ENCODE data around the gene ARID5B.
"Not testable (repeated sequence)": the region's sequence is repeated elsewhere in the genome, so short reads cannot be mapped to it uniquely, and the experiment has no call there.

The ARID5B gene

DNA sequence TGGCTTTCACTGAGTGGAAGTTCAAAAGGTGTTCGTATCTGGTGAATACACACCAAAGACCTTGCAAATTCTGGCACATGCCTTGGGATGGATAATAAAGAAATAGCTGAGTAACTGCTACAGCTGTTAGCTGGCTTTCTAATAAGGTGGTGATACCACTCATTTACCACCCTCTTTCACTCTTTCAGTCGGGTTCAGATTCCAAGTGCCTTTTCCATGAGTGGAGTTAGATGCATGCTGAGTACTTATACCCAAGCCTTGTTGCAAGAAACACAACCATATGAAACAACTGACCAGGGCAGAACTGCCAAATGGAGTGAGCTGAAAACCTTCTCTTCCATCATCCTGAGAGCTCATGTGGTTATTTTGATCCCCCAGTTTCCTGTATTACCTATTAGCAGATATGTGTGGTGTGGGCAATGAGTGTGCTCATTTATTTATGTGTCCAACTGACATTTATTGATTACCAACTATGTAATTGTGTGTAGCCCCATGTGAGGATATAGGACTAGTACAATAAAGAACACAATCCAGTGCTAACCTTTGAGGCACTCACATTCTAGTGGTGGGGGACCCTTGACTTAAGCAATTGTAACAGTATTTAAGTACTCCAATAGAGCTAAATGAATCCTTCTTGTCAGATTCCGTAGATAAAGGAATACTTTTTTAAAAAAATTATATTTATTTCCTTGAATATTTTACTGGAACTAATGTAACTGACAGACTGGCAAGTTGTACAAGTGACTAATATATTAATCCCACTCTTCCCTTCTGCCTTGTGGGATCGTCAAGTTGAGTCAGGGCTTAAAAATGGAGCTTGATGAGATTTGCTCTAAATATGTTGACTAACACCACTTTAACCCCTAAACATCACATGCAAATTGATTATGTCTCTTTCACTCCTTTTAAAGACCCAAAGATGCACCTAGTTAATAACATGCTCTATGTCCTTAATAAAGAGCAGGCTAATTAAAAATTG lies 124.7 kb downstream of the ARID5B start:
- in situ Hi-C loops (cut with MboI; ENCODE audit: low sequenced_read_pairs): no loop called here

DNA sequence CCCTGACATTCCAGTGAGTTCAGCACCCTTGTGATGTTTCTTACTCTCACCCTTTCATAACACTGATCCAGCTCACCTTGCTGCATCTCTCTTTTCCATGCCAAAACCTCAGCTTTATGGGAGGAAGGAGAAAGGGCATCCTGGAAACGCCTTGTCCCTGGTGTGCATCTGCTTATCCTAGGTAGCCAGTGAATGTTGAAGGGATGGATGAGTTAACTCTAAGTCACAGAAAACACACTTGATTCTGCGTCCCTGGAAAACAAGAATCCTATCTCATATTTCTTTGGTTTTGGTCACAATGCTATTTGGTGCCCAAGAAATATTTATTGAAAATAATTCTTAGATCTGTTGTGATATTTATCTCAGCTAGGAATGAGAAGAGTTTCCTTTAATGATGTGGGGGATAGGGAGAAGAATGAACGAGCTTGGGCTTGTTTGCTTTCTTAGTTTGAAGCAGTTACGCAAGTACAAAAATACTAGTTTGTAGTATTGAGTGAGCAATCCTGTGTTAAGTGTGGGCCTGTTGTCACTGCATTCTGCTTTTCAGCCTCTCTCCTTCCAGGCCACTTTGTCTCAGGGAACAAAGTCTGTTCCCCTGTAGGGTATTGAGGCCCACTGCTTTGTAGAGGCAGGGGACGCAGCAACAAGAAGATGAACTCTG lies 126.5 kb downstream of the ARID5B start:
- in situ Hi-C loops (cut with MboI; ENCODE audit: low sequenced_read_pairs): no loop called here

DNA sequence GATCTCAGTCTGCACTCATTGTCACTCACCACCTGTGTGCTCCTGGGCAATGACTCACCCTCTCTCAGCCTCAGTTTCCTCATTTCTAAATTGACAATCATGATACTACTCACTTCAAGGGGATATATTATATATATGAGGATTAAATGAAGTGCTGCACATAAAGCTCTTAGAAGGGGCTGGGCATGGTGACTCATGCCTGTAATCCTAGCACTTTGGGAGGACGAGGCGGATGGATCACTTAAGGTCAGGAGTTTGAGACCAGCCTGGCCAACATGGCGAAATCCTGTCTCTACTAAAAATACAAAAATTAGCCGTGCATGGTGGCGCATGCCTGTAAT lies 127.0 kb downstream of the ARID5B start:
- in situ Hi-C loops (cut with MboI; ENCODE audit: low sequenced_read_pairs): not testable (repeated sequence)

DNA sequence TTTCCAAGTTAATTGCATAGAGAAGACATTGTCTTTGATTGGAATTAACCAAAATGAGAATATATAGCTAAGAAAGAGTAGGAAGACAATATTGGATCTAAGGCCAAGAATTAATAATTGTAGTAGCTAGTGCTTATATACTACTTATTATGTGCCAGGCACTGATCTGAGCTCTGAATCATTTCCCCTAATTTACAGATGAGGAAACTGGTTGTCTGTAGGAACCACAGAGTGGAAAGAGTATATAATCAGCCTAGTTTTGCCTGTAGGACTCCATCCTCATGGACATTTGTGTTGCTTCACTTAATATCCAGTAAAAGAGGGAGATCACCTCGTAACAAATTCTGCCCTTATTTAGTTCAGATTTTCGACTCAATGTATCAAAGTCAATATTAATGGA lies 127.9 kb downstream of the ARID5B start:
- in situ Hi-C loops (cut with MboI; ENCODE audit: low sequenced_read_pairs): no loop called here

DNA sequence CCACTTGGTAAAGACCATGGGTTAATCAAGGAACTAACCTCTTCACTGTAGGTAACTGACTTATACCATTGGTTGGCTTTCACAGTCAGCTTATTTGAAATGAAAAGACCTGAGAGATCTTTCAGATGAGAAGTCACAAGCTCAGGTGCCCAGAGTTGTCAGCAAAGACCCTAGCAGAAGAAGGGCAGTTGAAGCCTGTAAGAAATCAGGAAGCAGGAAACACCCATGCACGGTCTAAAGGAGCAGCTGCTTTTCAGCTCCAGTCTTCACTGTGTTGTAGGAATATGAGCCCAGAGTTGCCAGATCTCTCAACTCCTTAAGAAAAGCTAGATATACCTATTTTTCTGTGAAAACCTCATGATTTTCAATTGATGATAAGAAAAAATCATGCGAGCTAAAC lies 130.0 kb downstream of the ARID5B start:
- in situ Hi-C loops (cut with MboI; ENCODE audit: low sequenced_read_pairs): no loop called here

DNA sequence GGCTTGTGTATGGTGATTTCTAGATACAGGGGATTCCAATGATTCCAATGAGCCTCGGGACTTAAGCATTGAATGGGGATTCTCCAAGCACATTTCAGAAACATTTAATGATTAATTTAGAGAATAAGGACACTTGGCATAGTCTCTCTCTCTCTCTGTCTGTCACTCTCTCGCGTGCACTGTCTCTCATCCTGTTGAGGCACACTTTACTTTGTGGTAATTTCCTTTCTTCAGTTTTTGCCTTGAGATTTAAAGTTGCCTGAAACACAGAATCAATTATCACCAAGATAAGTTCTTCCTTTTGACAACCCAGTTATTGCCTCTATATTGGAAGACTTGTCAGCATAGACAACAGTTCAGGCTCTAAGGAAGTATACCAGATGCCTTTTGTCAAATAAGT lies 131.6 kb downstream of the ARID5B start:
- in situ Hi-C loops (cut with MboI; ENCODE audit: low sequenced_read_pairs): no loop called here

DNA sequence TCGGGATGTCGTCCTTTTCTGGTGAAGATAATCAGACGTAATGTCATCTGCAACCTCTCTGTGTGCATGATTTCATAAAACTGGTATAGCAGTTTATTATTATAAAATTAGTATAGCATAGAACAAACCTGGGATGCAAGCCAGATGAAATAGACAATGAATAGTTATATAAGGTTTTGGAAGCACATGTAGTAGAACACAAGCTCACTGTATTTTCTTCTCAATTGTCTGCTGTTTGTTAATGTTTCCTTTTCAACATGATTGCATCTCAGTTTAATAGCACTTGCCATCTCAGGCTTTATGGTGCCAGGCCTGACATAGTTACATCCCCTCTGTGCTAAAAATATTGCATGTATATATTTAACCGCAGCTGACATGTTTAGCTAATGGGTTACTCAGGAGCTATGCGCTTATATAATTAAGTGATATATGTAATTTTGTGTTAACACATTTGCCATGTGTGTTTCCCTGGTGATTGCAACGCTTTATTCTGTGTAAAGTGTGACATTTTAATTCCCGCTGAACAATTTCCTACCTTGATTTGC lies 132.7 kb downstream of the ARID5B start:
- in situ Hi-C loops (cut with MboI; ENCODE audit: low sequenced_read_pairs): no loop called here

DNA sequence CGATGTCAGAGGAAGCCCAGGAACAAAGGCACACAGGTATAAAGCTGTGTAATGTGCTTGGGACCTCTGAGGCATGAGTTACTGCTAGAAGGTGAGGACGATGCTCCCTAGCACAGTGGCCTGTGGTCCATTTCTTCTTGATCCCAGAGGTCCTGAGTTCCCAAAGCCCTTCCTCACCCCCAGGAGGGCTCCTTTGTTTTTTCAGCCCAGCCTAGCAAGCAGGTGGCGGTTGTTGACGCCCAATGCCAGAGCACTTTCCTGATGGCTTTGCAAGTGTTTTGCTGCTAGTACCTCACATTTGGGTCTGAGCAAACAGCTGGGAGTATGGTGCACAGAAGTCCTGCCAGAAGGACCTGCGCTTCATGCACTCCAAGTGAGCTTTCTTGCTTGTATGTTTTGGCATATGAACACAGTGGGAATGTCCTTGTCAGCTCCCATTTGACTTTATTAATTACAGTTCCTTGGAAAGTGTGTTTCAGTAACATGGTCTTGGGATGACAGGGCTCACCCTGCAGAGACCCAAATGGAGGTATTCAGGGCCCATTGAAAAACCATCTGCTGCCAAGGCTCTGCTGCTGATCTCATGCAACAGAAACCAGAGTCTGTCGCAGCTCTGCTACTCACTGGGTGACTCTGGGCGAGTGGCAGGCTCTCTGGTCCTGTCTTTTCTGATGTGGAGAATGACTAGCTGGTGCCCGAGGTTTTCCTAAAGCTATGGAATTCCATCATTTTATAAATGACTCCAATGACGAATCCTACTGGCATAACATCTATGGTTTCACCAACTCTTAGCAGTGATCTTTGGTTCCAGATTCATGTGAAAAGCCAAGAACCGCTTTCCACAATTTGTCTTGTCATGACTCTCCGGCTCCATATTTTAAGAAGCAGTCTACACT lies 134.9 kb downstream of the ARID5B start:
- in situ Hi-C loops (cut with MboI; ENCODE audit: low sequenced_read_pairs): no loop called here

DNA sequence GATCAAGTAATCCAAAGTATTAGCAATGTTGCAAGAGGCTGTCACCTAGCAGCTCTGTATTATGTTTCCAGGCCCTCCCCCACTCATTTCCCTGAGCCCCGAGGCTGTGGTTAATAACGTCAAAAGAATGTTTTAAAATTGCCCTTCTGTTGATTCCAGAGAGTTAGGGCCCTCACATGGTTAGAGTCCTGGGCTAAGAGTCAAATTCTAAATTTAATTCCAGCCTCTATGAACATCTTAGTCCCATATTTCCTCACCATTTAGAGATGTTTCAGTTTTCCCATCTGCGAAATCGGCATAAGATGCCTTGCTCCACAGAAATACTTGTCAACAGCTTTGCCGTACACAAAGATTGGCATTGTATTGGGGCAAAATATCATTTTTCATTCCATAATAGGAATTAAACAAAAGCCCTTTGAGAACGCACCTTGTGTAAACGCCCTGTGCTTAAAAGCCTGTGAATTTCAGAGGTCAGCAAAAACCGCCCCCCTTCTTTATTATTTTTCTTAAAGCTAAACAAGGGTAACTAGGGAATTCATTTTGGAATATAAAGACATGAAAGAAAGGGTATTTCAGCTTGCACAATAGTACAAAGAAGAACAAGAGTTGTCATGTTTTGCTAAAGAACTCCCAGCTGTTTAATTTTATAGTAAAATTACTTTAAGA lies 135.8 kb downstream of the ARID5B start:
- in situ Hi-C loops (cut with MboI; ENCODE audit: low sequenced_read_pairs): no loop called here

DNA sequence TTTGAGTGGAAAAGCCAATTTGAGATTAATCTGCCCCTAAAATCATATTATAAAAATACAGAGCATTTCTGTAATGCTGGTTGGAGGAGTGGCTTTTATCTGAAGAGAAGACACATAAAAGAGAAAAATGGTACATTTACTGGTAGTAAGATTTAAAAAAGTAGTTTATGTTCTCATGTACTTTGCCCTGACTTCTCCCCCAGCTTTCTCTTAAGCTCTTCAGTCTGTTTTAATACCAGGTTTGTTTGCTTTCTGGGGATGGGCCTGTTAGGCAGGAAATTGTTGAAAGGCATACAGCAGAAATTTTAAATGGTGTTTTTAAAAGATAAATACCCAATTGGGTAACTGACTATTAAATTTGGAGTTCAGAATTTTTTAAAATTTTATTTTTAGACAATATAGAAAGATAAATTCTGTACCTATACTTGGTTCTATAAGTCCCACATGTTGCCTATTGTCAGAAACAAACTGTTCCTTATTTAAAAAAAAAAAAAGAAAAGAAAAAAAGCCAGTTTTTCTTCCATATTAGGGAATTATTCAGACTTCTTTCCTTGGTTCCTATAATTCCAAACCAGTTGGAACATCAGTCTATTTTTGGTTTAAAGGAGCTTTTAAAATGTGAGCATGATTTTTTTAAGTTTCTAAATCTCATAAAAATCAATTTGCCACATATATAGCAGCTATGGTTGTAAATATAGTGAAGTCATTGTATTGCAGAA lies 136.6 kb downstream of the ARID5B start:
- in situ Hi-C loops (cut with MboI; ENCODE audit: low sequenced_read_pairs): no loop called here

DNA sequence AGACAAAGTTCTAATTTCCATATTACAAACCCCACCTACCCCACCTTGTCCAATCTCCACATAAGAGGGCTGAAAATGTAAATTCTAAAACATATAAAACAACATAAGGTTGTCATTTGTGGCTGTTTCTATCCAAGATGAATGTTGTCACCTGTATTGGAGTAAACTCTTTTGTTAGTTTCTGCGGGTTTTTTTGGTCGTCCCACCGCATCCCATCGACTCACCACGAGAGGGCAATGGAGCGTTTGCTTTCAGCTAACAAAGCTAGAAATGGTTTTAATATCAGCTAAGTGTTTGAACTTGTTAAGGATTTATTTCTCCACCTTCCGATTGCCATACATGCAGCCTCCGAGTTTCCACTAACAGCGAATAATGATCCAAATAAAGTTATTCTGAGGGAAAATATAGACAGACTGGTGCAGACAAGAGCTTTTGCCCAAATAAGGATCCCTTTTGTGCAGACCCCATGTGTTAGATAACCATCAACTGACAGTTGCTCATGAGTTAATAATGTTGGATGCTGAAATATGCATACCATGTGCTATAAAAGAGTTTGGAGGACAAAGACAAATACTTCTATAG lies 137.2 kb downstream of the ARID5B start:
- in situ Hi-C loops (cut with MboI; ENCODE audit: low sequenced_read_pairs): no loop called here

DNA sequence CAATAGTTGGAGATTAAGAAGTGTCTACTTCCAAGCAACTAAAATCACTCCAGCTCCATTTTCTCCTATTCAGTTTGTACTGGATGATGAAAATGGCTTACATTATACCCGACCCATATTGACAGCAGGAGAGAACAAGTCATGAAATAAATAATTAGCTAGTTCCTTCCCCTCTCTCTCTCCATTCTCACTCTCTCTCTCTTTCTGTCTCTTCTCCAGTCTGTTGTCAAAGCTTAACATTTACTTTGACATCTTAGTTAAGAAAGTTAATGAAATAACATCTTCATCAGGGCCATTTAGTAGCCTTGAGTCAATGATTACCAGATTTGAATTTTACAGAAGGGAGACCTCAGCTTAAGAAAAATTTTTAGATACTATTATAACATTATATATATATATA lies 138.5 kb downstream of the ARID5B start:
- in situ Hi-C loops (cut with MboI; ENCODE audit: low sequenced_read_pairs): no loop called here

DNA sequence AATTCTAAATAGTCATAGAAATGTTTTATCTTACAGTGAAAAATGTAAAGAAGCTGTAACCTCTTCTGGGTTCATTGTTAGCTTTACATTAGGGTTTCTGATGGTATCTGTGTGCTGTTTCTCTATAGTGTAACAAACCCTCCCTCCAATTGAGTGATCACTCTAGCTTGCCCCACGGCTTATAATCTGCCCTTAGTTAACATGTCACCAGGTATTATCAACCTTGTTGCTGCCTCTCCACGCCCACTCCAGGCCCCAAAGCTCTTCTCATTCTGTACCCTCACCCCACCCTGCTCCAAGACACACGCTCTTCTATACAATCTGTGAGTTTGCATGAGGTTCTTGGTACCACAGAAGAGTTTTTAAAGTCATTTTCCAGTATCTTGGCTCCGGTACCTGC lies 139.4 kb downstream of the ARID5B start:
- in situ Hi-C loops (cut with MboI; ENCODE audit: low sequenced_read_pairs): no loop called here

DNA sequence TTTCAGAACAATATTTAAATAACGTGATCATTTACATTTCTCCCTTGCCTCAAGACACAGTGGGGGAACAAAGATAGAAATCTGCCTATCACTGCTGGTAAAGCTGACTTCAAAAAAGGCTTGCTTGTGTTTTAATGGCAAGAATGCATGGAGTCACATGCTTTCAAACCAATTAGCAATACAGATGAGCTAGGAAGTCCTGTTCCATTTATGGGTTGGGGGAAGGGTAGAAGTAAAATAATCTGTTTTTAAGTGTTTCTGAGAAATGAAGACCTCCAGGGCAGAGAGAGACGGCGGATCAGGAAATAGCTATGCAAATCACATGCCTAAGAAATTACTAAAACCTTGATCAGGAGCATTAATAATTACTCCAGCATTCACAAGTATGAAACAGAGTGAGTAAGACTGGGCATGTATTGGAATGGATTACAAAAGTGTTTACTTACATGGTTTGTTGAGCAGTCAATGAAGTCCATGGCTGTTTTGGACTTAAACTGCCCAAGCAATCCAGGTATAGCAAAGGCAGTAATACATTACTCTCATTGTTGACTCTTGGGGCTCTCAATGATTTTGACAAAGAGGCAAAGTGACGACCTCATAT lies 142.0 kb downstream of the ARID5B start:
- in situ Hi-C loops (cut with MboI; ENCODE audit: low sequenced_read_pairs): no loop called here

DNA sequence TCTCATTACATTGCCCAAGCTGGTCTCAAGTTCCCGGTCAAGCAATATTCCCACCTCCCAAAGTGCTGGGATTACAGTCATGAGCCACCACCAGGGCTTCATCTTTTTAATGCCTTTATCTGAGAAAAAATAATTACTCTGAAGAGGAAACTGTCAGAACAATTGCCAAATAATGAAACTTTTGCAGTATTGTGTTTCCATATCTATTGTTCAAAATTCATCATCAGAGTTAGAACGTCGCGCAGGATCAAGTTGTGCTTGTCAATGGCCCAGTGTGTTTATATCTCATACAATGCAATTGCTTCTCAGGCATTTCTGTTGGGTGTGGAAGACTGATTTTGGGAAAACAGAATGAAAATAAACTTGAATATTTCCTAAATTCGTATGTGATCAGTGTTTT lies 143.1 kb downstream of the ARID5B start:
- in situ Hi-C loops (cut with MboI; ENCODE audit: low sequenced_read_pairs): no loop called here

DNA sequence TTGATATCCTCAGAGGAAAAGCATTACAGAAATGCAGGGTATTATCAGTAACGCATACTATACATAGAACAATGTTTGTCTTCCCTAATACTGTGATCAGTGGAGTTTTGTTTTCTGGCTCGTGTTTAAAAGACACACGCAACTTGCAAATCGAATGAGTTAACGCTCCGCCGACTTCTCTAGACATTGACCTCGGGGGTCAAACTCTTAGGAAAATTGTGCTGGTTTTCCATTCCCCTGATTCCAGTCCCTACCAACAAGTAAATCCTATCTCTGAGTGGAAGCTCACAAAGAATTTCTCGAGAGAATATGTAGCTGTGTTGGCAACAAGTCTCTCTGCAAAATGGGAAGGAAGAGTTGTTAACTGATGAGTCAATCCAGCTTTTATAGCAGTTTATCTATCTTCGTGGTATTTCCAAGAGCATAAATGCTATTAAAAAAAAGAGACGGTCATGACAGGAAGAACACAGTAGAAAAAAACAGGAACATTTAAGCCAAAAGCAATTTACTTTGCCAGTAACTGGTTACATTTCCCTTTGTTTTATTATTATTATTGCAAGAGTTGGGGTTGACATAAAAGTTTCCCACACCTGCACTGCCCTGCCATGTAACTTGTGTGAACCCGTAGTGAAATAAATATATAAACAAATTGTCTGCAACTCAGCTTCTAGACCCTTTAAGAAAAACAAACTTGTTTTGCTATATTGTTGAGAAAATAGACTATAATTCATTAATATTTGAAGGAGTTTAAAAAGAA lies 144.4 kb downstream of the ARID5B start:
- in situ Hi-C loops (cut with MboI; ENCODE audit: low sequenced_read_pairs): no loop called here

DNA sequence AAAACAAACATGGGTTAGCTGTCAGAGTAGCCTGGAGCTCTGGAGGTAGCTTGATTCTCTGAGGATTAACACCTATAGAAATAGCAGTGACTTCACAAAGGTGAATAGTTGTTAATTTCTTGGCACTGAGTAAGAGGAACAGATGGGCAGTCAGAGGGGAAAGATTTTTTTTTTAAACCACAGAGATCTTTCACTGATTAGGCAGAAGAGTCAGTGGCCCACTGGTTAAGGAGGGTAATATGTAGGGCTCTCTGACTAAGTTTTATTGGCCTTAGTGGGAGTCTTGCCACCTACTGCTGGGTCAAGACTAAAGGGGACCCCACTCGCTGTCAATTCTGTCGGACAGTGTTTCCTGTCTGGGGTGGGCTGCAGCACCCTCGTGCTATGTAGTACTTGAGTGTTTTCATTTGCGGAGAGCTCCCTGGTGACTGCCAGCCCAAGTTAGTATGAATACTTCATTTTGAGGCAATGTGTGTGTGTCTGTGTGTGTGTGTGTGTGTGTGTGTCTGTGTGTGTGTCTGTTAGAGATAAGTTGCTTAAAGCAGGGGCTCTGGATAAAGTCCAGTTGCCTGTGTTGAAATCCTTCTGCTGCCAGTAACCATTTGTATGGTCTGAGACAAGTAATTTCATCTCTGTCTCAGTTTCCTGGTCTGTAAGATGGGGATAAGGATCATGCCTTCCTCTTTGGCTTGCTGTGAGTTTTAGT lies 145.2 kb downstream of the ARID5B start:
- in situ Hi-C loops (cut with MboI; ENCODE audit: low sequenced_read_pairs): no loop called here

Measured in HL-60/S4 treated with phorbol 12-myristate 13-acetate at 8.2 ng/mL for 4 days and 3 days (cell line).